HFF-Myc (cell line): Measurements from ENCODE around the gene GPR107.

Experiments used
- DNase-seq: peaks from one replicate; pipeline ENCODE4 v3.0.0-alpha.2; 2011; ENCODE audit warnings: low read depth; ENCODE audit errors: extremely low read depth
- H3K4me3 ChIP-seq: replicated peaks from 2 replicates; pipeline ENCODE4 v1.5.1; 2011; ENCODE audit warnings: low read depth, mild to moderate bottlenecking, control low read depth, low read length
- CTCF ChIP-seq: IDR thresholded peaks from 2 replicates; pipeline ENCODE4 v1.5.1; 2012; ENCODE audit warnings: mild to moderate bottlenecking, low read depth, low read length, control low read depth; ENCODE audit errors: missing control alignments

The GPR107 gene

GRCh38 chr9:130142056-130142455 lies 88.3 kb downstream of the GPR107 start:
- no peak for DNase-seq
- H3K4me3 ChIP-seq, result no peak overlapping the region
- no peak for TF ChIP-seq CTCF

GRCh38 chr9:130142641-130143040 lies 88.9 kb downstream of the GPR107 start:
- TF ChIP-seq CTCF, result no peak
- DNase-seq, result no peak
- no peak overlapping the region for H3K4me3 ChIP-seq

GRCh38 chr9:130143279-130143893 lies 89.7 kb downstream of the GPR107 start:
- TF ChIP-seq CTCF, result no peak
- DNase-seq, result no peak
- no peak overlapping the region for H3K4me3 ChIP-seq

GRCh38 chr9:130143958-130144366 lies 90.3 kb downstream of the GPR107 start:
- no peak overlapping the region for H3K4me3 ChIP-seq
- DNase-seq, result no peak
- TF ChIP-seq CTCF, result no peak

- no peak for TF ChIP-seq CTCF
- DNase-seq, result no peak
- H3K4me3 ChIP-seq, result no peak overlapping the region
Measured at GRCh38 chr9:130144703-130145102, 91.0 kb downstream of the GPR107 start.

- no peak for TF ChIP-seq CTCF
- H3K4me3 ChIP-seq, result no peak overlapping the region
- DNase-seq, result no peak
Measured at GRCh38 chr9:130145658-130146057, 92.0 kb downstream of the GPR107 start.

GRCh38 chr9:130147198-130147597 lies 93.5 kb downstream of the GPR107 start:
- no peak for DNase-seq
- no peak overlapping the region for H3K4me3 ChIP-seq
- no peak for TF ChIP-seq CTCF
